GM21390 (cell line): Measurements from ENCODE around the gene MAP6D1.

ENCODE experiments used
- ATAC-seq: cut with Tn5 transposase; IDR thresholded peaks from one replicate; pipeline ENCODE4 v1.9.1; 2021; ENCODE audit not compliant: unreplicated experiment

Gene MAP6D1

GRCh38 chr3:183825456-183826161 is at the start of gene MAP6D1:
Gene MAP6D1 (minus strand): TSS chr3:183825577. CDS start chr3:183825547, 30 bp downstream.
- peak; percentile 57 for ATAC-seq

- ATAC-seq = no peak
Measured at GRCh38 chr3:183873914-183874313, 48.5 kb upstream of the MAP6D1 start.

DNA sequence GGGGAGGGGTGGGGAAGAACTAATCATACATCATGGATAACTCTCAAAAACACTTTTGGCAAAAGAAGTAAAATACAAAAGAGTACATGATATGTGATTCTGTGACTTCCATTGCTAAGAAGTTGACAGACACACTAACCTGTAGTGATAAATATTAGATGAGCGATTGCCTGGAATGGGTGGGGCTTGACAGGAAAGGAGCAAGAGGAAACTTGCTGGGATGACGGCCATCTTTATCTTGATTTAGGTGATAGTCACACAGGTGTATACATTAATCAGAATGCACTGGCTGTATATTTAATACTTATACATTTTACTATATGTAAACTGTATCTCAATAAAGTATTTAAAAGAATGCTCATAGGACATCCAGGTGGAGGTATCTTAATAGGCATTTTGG is 46.2 kb upstream of the MAP6D1 start:
- ATAC-seq = no peak

DNA sequence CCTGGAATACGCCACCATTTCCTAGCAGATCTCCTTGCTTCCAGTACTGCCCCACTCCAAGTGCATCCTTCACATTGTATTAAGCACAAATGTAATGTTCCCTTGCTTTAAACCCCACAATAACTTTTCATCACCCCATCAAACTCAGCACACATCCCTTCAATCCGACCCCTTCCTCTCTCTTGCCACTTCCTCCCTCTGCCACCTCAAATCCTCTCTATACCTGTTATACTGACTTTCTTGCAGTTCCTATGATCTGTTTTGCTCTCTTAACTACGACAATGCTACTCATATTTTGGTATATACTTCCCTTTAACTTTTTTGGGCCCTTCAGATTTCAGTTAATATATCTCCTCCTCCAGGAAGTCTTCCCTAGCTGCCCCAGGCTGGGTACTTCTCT is 45.2 kb upstream of the MAP6D1 start:
- ATAC-seq = no peak

- ATAC-seq = no peak
Measured at GRCh38 chr3:183868796-183869195, 43.4 kb upstream of the MAP6D1 start.

GRCh38 chr3:183862610-183863009 is 37.2 kb upstream of the MAP6D1 start:
- no peak for ATAC-seq

DNA sequence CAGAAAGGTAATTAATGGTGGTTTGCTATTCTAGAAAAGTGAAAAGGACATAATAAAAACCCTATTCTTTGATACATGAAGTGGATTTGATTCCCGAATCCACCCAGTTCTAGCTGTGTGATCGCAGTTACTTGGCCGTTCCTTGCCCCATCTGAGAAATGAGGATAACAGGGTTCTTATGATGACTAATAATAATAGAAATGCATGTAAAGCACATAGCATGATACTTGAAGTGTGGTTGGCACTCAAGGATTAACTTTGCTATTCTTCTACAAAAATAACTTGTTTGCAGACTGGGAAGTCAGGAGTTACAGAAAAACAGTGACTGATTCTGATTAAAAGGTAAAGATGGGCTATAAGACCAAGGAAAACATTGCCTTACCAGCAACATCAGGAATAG is 32.5 kb upstream of the MAP6D1 start:
- no peak for ATAC-seq

GRCh38 chr3:183854318-183855035 is 29.1 kb upstream of the MAP6D1 start:
- ATAC-seq = no peak

DNA sequence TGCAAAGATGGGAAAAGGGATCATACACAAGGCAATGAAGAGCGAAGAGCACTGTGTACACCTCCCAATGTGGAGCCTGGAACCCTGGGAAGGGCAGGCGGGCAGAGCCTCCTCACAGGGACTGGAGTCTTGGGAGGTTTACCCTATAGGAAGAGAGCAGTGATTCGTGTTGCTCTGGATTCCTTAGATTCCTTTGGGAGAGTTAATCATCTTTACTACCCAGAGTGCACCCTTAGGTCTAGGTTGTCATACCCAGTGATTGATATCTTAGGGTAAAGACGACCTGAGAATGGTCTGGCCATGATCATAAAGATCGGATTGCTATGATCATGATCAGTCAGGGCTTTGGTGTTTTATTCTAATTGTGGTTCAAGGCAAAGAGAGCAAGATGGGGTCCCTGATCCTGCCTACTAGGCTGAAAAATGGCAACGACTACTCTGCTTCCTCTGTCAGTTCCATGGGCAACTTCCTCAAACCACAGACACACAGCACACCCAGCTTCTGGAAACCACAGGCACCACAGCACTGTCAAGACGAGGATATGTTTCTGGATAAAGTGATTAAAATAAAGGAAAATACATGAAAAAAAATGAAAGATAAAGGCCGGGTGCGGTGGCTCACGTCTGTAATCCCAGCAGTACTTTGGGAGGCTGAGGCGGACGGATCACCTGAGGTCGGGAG is 20.4 kb upstream of the MAP6D1 start:
- no peak for ATAC-seq

DNA sequence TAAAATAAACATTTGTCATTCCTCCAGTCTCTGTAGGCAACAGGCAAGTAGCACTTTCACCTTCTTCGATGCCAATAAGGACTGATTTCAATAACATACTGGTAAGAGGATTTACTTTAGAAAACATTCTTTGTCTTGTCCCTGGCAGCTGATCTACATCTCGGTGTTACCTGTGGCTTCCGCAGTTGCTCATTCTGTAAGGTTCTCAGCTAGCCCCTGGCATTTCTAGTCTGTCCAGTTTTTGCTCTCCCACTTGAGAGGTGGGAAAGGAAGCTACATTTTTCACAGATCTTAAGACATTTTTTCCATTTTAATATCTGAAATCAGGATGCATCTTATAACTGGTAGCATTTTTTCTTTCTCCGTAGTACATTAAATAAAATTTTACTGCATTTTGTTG is 19.7 kb upstream of the MAP6D1 start:
- no peak for ATAC-seq

- ATAC-seq = no peak
Measured at GRCh38 chr3:183844606-183845005, 19.2 kb upstream of the MAP6D1 start.

- no peak for ATAC-seq
Measured at GRCh38 chr3:183839751-183840150, 14.4 kb upstream of the MAP6D1 start.

GRCh38 chr3:183837894-183838293 is 12.5 kb upstream of the MAP6D1 start:
- ATAC-seq = no peak

GRCh38 chr3:183837390-183837789 is 12.0 kb upstream of the MAP6D1 start:
- no peak for ATAC-seq

DNA sequence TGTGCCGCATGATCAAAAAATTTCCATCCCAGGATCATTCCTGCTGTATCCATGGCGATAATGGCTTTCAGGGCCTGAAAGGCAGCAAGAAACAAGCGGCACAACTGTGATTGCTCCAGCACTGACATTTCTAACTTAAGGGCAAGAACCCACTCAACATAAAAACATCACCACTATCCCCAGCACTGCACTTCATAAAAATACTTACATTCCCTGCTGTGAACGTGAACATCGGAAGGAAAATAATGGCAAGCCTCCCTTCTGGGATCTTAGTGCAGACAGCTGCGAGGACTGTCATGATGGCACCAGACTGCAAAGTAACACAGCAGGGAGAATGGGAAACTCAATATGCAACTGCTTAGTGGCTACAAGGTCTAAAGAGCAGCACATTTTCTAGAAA is 8.1 kb upstream of the MAP6D1 start:
- ATAC-seq = no peak

DNA sequence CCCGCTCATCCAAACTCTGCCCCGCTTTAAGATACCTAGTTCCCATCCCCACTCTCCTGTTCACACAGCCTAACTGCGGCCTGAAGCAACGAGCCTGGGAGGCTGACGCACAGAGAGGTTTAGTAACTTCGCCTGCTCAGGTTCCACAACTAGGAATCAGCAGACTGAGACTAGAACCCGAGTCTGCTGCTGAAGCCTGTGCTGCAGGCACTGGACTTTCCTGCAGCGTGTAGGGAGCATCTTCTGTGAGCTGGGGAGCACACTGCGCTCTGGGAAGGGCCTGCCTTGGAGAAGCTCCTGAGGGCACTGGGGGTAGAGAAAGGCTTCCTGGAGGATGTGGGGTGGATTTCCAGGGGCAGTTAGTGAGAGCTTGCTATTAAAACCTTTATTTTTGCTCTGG is 4.8 kb upstream of the MAP6D1 start:
- no peak for ATAC-seq

DNA sequence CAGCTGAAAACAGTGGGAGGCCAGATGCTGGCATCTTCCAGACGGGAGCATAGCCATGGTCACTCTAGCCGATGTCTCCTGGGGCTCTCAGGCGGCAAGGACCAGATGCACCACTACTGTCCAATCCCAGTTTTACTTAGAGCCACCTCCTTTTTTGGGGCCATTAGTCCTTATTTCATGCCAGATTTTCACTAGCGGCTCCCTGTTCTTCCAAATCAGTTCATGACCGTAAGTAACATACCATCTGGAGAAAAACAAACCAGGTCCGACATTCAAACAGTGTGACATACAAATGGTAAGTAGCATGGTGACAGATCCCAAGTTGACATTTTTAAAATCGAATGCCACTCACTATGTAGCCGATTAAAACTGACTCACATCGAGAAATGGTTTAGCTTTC is 4.1 kb upstream of the MAP6D1 start:
- ATAC-seq = no peak

DNA sequence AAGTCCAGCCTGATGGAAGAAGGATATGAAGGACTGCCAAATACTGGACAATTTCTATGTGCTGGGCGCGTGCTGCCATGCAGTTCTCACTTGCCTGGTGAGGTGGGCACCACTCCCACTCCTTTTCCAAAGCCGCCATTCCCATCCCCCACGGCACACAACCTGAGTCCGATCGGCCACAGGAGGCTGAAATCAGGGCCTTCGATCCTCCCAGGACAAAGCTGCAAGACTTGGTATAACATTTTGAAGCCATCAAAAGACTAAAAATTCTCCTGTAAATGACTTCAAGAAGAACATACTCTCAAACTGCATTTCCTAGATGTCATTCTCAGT is 3.1 kb upstream of the MAP6D1 start:
- ATAC-seq = no peak

- no peak for ATAC-seq
Measured at GRCh38 chr3:183827809-183828537, 2.6 kb upstream of the MAP6D1 start.

- ATAC-seq = no peak
Measured at GRCh38 chr3:183826448-183827250, 1.3 kb upstream of the MAP6D1 start.
